Endothelial cell of umbilical vein (primary cell): Measurements from ENCODE around the gene SMC1B. TPM values are rescaled to one million over a fixed set of nuclear protein-coding genes. Genes with fewer than 3 reads are reported as not detected.

Source experiments
- BruUV-seq: library from RNA; stranded (reverse); fragments of 400-500 nt; replicated peaks from 2 replicates; lab custom pipeline; 2021; lab: Mats Ljungman, UMichigan
- CTCF ChIA-PET: fragments of 300-600, 350-600 bp; sonication (Branson Sonifier 250); formaldehyde crosslinking; loops from one replicate; lab custom pipeline; 2021; ENCODE audit warnings: antibody characterized with exemption, inconsistent platforms; lab: Charles Lee
- POLR2A ChIA-PET: fragments of 300-600, 350-600 bp; sonication (Branson Sonifier 250); formaldehyde crosslinking; loops from one replicate; lab custom pipeline; 2021; ENCODE audit warnings: antibody characterized with exemption, inconsistent platforms; lab: Charles Lee
- DNase-seq: peaks from one replicate; pipeline ENCODE4 v3.0.0-alpha.2; 2011; ENCODE audit warnings: low read depth, low spot score
- FAIRE-seq: peaks from 2 replicates; lab custom pipeline; 2011; peaks lifted over from hg19 to GRCh38; lab: Jason Lieb, UNC
- H2AFZ ChIP-seq: 2 replicates; pipeline ENCODE4 v1.6.0; 2012; ENCODE audit warnings: low read depth, low read length, control low read depth, inconsistent platforms
- H3K27ac ChIP-seq: 2 replicates; pipeline ENCODE4 v1.5.1; 2011; ENCODE audit warnings: low read depth, mild to moderate bottlenecking, control low read depth, low read length, moderate library complexity; ENCODE audit not compliant: insufficient read depth
- H3K27me3 ChIP-seq, 2 experiments: 2 replicates each; pipeline versions ENCODE4 v1.6.0 to v1.6.1; 2011; ENCODE audit warnings: low read length in 2 of 2, mixed read lengths in 1 of 2; ENCODE audit not compliant: control insufficient read depth in 2 of 2, insufficient read depth in 2 of 2
- H3K36me3 ChIP-seq, 2 experiments: 2 replicates in 1 of 2; 3 replicates in 1 of 2; pipeline ENCODE4 v1.5.1; 2011; ENCODE audit warnings: low read length in 2 of 2, mild to moderate bottlenecking in 1 of 2, moderate library complexity in 1 of 2; ENCODE audit not compliant: control insufficient read depth in 2 of 2, insufficient read depth in 2 of 2; ENCODE audit errors: extremely low read depth in 1 of 2
- H3K4me1 ChIP-seq: 3 replicates; pipeline ENCODE4 v1.5.1; 2011; ENCODE audit warnings: mild to moderate bottlenecking, low read length; ENCODE audit not compliant: control insufficient read depth, insufficient read depth; ENCODE audit errors: extremely low read depth
- H3K4me2 ChIP-seq: 2 replicates; pipeline ENCODE4 v1.6.1; 2011; ENCODE audit warnings: low read length, control low read depth, mixed read lengths; ENCODE audit not compliant: insufficient read depth
- H3K4me3 ChIP-seq, 3 experiments: fragments of 200-600 bp in 1 of 3; sonication (generic), shearing (Covaris generic) in 1 of 3; replicated peaks in 1 of 3; 2 replicates each; pipeline ENCODE4 v1.5.1; 2011 to 2016; ENCODE audit warnings: control low read depth in 3 of 3, low read length in 3 of 3, mild to moderate bottlenecking in 2 of 3, inconsistent platforms in 1 of 3, low read depth in 1 of 3, moderate library complexity in 1 of 3; ENCODE audit not compliant: insufficient read depth in 1 of 3
- H3K79me2 ChIP-seq: 2 replicates; pipeline ENCODE4 v1.6.0; 2012; ENCODE audit warnings: low read length, inconsistent platforms; ENCODE audit not compliant: control insufficient read depth, insufficient read depth
- H3K9ac ChIP-seq: replicated peaks from 2 replicates; pipeline ENCODE3; 2011; ENCODE audit warnings: low read length, control low read depth; ENCODE audit not compliant: insufficient read depth; ENCODE audit errors: extremely low read depth
- H3K9me1 ChIP-seq: replicated peaks from 3 replicates; pipeline ENCODE4 v1.6.0; 2011; ENCODE audit warnings: mild to moderate bottlenecking, low read length; ENCODE audit not compliant: control insufficient read depth, insufficient read depth; ENCODE audit errors: extremely low read depth
- H3K9me3 ChIP-seq: replicated peaks from 2 replicates; pipeline ENCODE4 v1.5.1; 2012; ENCODE audit warnings: low read length, inconsistent platforms; ENCODE audit not compliant: control insufficient read depth, insufficient read depth
- H4K20me1 ChIP-seq: replicated peaks from 2 replicates; pipeline ENCODE3; 2011; ENCODE audit warnings: mild to moderate bottlenecking, low read length; ENCODE audit not compliant: control insufficient read depth, insufficient read depth; ENCODE audit errors: extremely low read depth
- CTCF ChIP-seq, 2 donors: IDR thresholded peaks; 1 replicate in 1 of 2; 2 replicates in 1 of 2; pipeline ENCODE4 v1.5.1; 2011; ENCODE audit warnings: low read length in 2 of 2, mild to moderate bottlenecking in 2 of 2, moderate library complexity in 2 of 2, control low read depth in 1 of 2, inconsistent platforms in 1 of 2, low read depth in 1 of 2; ENCODE audit not compliant: insufficient read depth in 1 of 2; ENCODE audit errors: extremely low read depth in 1 of 2
- EZH2 ChIP-seq: IDR thresholded peaks from 2 replicates; pipeline ENCODE4 v1.6.1; 2012; ENCODE audit warnings: borderline replicate concordance, low read depth, mild to moderate bottlenecking, moderate library complexity, low read length, inconsistent platforms; ENCODE audit not compliant: severe bottlenecking
- FOS ChIP-seq: IDR thresholded peaks from 2 replicates; pipeline ENCODE4 v1.6.1; 2011; ENCODE audit warnings: mild to moderate bottlenecking, low read length, moderate library complexity, borderline replicate concordance; ENCODE audit not compliant: insufficient read depth
- GATA2 ChIP-seq: IDR thresholded peaks from 2 replicates; pipeline ENCODE4 v1.7.0; 2011; ENCODE audit warnings: low read depth, mild to moderate bottlenecking, moderate library complexity, mixed read lengths, low read length; ENCODE audit not compliant: insufficient read length, insufficient read depth
- JUN ChIP-seq: IDR thresholded peaks from 2 replicates; pipeline ENCODE4 v1.6.1; 2011; ENCODE audit warnings: borderline replicate concordance, low read depth; ENCODE audit not compliant: insufficient read length, insufficient read depth
- MYC ChIP-seq: IDR thresholded peaks from one replicate; pipeline ENCODE4 v1.6.1; 2011; ENCODE audit warnings: mild to moderate bottlenecking, low read depth, low read length
- POLR2A ChIP-seq: IDR thresholded peaks from 2 replicates; pipeline ENCODE4 v1.6.1; 2012; ENCODE audit warnings: low read depth, mild to moderate bottlenecking, control low read depth, low read length
- POLR2AphosphoS5 ChIP-seq: IDR thresholded peaks from 2 replicates; pipeline ENCODE4 v1.6.1; 2012; ENCODE audit warnings: low read depth, mild to moderate bottlenecking, control low read depth, low read length, moderate library complexity; ENCODE audit not compliant: insufficient read depth
- dilution Hi-C: fragments of 300-500 bp; cut with MboI; formaldehyde crosslinking; loops from one replicate; pipeline ENCODE4 v1.15.0; 2019; ENCODE audit warnings: low sequenced_read_pairs; ENCODE audit not compliant: extremely low pct_ligation_motif_present
- intact Hi-C: fragments of 100-400 bp; cut with micrococcal nuclease; formaldehyde crosslinking; loops from one replicate; pipeline ENCODE4 v1.10.0; 2022
- polyA plus RNA-seq, 4 experiments: library from polyadenylated mRNA; depleted of rRNA in 3 of 4; stranded (reverse) in 3 of 4; unstranded in 1 of 4; fragments of >200 nt; gene quantifications; 2 replicates each; pipeline versions ENCODE4 v1.2.1 to v1.2.3, GENCODE V29; 2011 to 2012; ENCODE audit warnings: missing spikeins in 1 of 4
- total RNA-seq: library from RNA; stranded (reverse); gene quantifications from 2 replicates; pipeline ENCODE4 v1.2.3, GENCODE V29; 2021
- TF ChIP-seq, protein P1 (sequence below): IDR thresholded peaks from 2 replicates; pipeline ENCODE4 v1.6.1; 2011; ENCODE audit not compliant: insufficient read depth, insufficient read length

The SMC1B gene
- total and polyA plus RNA-seq, 2 donors (not counting 3 experiments of a cell fraction or from before 2014, with no cell fraction given): 0.07 TPM; not detected in 1

GRCh38 chr22:45337536-45337935 lies 75.9 kb downstream of the SMC1B start:
- BruUV-seq: TSS peak; percentile 63
- TF ChIP-seq EZH2: no peak
- TF ChIP-seq MYC: no peak
- no peak for TF ChIP-seq JUN
- TF ChIP-seq GATA2: no peak
- TF ChIP-seq POLR2AphosphoS5: no peak
- TF ChIP-seq POLR2A: no peak
- TF ChIP-seq, protein P1, sequence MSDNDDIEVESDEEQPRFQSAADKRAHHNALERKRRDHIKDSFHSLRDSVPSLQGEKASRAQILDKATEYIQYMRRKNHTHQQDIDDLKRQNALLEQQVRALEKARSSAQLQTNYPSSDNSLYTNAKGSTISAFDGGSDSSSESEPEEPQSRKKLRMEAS: no peak
- TF ChIP-seq FOS: no peak
- no peak for TF ChIP-seq CTCF (IDR thresholded peaks at IDR 0.05; ENCODE audit: extremely low read depth in 1 of 2, insufficient read depth in 1 of 2, low read depth in 1 of 2, low read length in 2 of 2)
- Histone ChIP-seq H3K27ac (peak overlapping the region; percentile 96), H3K9me1 (no peaks in the 10 kb centered on the region), H3K9ac (peak overlapping the region; percentile 26), H4K20me1 (no peaks in the 10 kb centered on the region), H2AFZ (no peak overlapping the region), H3K36me3 (peaks cover 3 to 14% of the 10 kb centered on the region in 2 experiments), H3K79me2 (no peaks in the 10 kb centered on the region), H3K27me3 (no peaks in the 10 kb centered on the region), H3K4me1 (peaks cover 22% of the 10 kb centered on the region), H3K4me3 (no peak overlapping the region), H3K4me2 (peak overlapping the region; percentile 20), H3K9me3 (no peaks in the 10 kb centered on the region)
- no peak for DNase-seq
- dilution Hi-C loops (no loop called here), intact Hi-C loops (loop anchor here (1.0 to 2.0 kb wide), 5 partner anchors 19 to 98 kb away; partner anchors contain the start of gene FAM118A)
- CTCF ChIA-PET: interaction anchor here (4.0 kb wide), 1 partner anchor 20 kb away, joined by 22 read pairs; no protein-coding TSS in a partner anchor
- FAIRE-seq: no peak
- POLR2A ChIA-PET: no interaction called here
